Neuronal stem cell (in vitro differentiated cells): ENCODE data around the gene SLC2A4.
A peak's percentile ranks its signal among the peaks of the same experiment; 100 is the strongest.

Experiments
- DNase-seq: peaks from one replicate; pipeline ENCODE4 v3.0.0-alpha.2; 2013; ENCODE audit warnings: low spot score
- H2AFZ ChIP-seq: one replicate; pipeline ENCODE4 v1.6.1; 2013; ENCODE audit warnings: mild to moderate bottlenecking, low read length, inconsistent platforms
- H2AK5ac ChIP-seq: 2 replicates; pipeline ENCODE4 v1.6.1; 2013; ENCODE audit warnings: low read depth, mild to moderate bottlenecking, inconsistent platforms, low read length, moderate library complexity, mixed read lengths
- H2BK120ac ChIP-seq: 2 replicates; pipeline ENCODE4 v1.6.1; 2013; ENCODE audit warnings: low read depth, mild to moderate bottlenecking, inconsistent platforms, low read length, moderate library complexity, mixed read lengths
- H2BK12ac ChIP-seq: one replicate; pipeline ENCODE4 v1.6.1; 2013; ENCODE audit warnings: low read length, inconsistent platforms
- H2BK15ac ChIP-seq: 2 replicates; pipeline ENCODE4 v1.6.1; 2013; ENCODE audit warnings: mild to moderate bottlenecking, low read length, inconsistent platforms, mixed read lengths
- H2BK5ac ChIP-seq: one replicate; pipeline ENCODE4 v1.6.1; 2013; ENCODE audit warnings: inconsistent platforms, mild to moderate bottlenecking, low read length, moderate library complexity
- H3K14ac ChIP-seq: one replicate; pipeline ENCODE4 v1.6.1; 2013; ENCODE audit warnings: low read length, inconsistent platforms
- H3K18ac ChIP-seq: 2 replicates; pipeline ENCODE4 v1.6.1; 2013; ENCODE audit warnings: low read length, inconsistent platforms
- H3K23ac ChIP-seq: 2 replicates; pipeline ENCODE4 v1.6.1; 2013; ENCODE audit warnings: low read depth, mild to moderate bottlenecking, mixed read lengths, low read length, inconsistent platforms; ENCODE audit not compliant: poor library complexity
- H3K27ac ChIP-seq: replicated peaks from 3 replicates; pipeline ENCODE4 v1.5.1; 2013; ENCODE audit warnings: low read length, inconsistent platforms
- H3K27me3 ChIP-seq, 3 experiments: 2 replicates each; pipeline ENCODE4 v1.6.1; 2013; ENCODE audit warnings: low read length in 3 of 3, mild to moderate bottlenecking in 2 of 3, inconsistent platforms in 1 of 3, low read depth in 1 of 3, mixed read lengths in 1 of 3, moderate library complexity in 1 of 3; ENCODE audit not compliant: control insufficient read depth in 3 of 3, insufficient read depth in 3 of 3
- H3K36me3 ChIP-seq, 2 donors: replicated peaks in 1 of 2; 2 replicates each; pipeline ENCODE4 v1.6.1; 2013; ENCODE audit warnings: low read length in 2 of 2; ENCODE audit not compliant: control insufficient read depth in 2 of 2, insufficient read depth in 2 of 2
- H3K4ac ChIP-seq: 2 replicates; pipeline ENCODE4 v1.6.1; 2013; ENCODE audit warnings: inconsistent platforms, mild to moderate bottlenecking, low read length, moderate library complexity
- H3K4me1 ChIP-seq, 2 donors: 1 replicate in 1 of 2; 2 replicates in 1 of 2; pipeline ENCODE4 v1.6.1; 2013; ENCODE audit warnings: low read length in 2 of 2, low read depth in 1 of 2; ENCODE audit not compliant: control insufficient read depth in 2 of 2, insufficient read depth in 1 of 2
- H3K4me2 ChIP-seq: one replicate; pipeline ENCODE4 v1.6.1; 2013; ENCODE audit warnings: mild to moderate bottlenecking, low read length, inconsistent platforms; ENCODE audit not compliant: insufficient read depth, poor library complexity, severe bottlenecking
- H3K4me3 ChIP-seq, 2 donors: 2 replicates each; pipeline ENCODE4 v1.5.1; 2013; ENCODE audit warnings: low read length in 2 of 2, mild to moderate bottlenecking in 2 of 2, inconsistent platforms in 1 of 2, moderate library complexity in 1 of 2
- H3K79me1 ChIP-seq: one replicate; pipeline ENCODE4 v1.6.1; 2013; ENCODE audit warnings: low read depth, mild to moderate bottlenecking, inconsistent platforms, low read length, moderate library complexity
- H3K9ac ChIP-seq: one replicate; pipeline ENCODE4 v1.6.1; 2013; ENCODE audit warnings: mild to moderate bottlenecking, low read depth, low read length, inconsistent platforms; ENCODE audit not compliant: poor library complexity
- H3K9me3 ChIP-seq, 2 donors: replicated peaks in 1 of 2; 2 replicates each; pipeline versions ENCODE3 to v1.6.1; 2013; ENCODE audit warnings: low read length in 2 of 2, mild to moderate bottlenecking in 2 of 2, inconsistent platforms in 1 of 2, low read depth in 1 of 2, mixed read lengths in 1 of 2, moderate library complexity in 1 of 2; ENCODE audit not compliant: control insufficient read depth in 2 of 2, insufficient read depth in 1 of 2
- H4K8ac ChIP-seq: one replicate; pipeline ENCODE4 v1.6.1; 2013; ENCODE audit warnings: low read depth, mild to moderate bottlenecking, inconsistent platforms, low read length, moderate library complexity
- H4K91ac ChIP-seq: one replicate; pipeline ENCODE4 v1.6.1; 2013; ENCODE audit warnings: low read length, low read depth, mild to moderate bottlenecking, inconsistent platforms; ENCODE audit not compliant: poor library complexity
- WGBS, 2 donors: extraction: QIAGEN DNeasy Blood & Tissue Kit; methylation state at CpG; one replicate each; pipeline ENCODE4 v1.1.7; 2013; ENCODE audit warnings: missing lambda C conversion rate in 2 of 2, mixed read lengths in 1 of 2; ENCODE audit not compliant: insufficient read length in 2 of 2, insufficient replicate concordance in 1 of 2; ENCODE audit errors: extremely low coverage in 2 of 2; 5-methylcytosine and 5-hydroxymethylcytosine counted together

Gene SLC2A4

DNA sequence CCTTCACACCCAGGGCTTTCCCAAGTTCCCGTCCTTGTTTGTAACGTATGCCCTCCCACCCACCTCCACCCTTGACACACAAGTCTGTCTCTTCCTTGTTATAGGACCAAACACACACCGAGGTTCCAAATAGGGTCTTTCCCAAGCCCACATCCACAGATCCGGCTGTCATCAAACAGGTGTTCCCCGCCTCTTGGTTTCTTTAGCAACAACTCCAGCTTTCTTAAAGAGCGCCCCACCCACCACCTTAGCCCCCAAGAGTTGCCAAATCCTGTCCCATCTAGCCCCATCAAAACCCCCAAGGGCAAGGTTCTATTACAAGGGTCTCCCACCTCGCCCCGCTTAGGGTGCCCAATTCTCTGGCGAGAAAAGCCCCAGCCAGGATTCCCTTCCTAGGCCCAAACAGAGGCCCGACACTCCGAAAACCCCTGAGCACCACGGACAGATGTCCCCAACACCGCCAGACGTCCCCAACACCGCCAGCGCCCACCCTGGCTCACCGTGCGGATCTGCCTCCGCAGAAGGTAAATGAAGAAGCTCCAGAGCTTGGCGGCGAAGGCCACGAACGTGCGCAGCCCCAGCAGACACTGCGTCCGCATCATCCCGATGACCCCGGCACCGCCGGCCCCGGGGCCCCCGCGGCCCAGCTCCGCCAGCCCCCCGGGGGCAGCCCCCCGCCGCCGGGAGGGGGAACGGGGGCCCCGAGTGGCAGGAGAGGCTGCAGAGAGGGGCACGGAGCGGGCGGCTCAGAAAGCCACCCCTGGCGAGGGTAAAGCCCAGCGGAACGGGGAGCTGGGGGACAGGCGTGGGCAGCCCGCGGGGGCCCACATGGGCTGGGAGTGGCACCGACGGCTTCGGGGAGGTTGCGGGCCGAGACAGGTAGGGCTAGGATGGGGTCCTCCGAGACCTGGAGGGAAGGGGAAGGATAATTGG lies 30.6 kb upstream of the SLC2A4 start:
- DNase-seq = no peak
- Histone ChIP-seq H3K27me3 (no peaks in the 10 kb centered on the region), H4K91ac (no peak overlapping the region), H2AK5ac (no peak overlapping the region), H2BK120ac (no peak overlapping the region), H3K4me1 (peaks cover 11 to 13% of the 10 kb centered on the region in 2 donors), H3K9ac (peak overlapping the region; percentile 97), H3K79me1 (peaks cover 15% of the 10 kb centered on the region), H3K18ac (peak overlapping the region; percentile 93), H2BK15ac (no peak overlapping the region), H3K4me3 (peak overlapping the region; percentile 64 to 85), H3K14ac (no peak overlapping the region), H2BK5ac (peak overlapping the region; percentile 90), H2BK12ac (no peak overlapping the region), H3K4ac (no peak overlapping the region), H3K23ac (peak overlapping the region; percentile 37), H3K4me2 (peak overlapping the region; percentile 92), H3K27ac (peak overlapping the region; percentile 99), H2AFZ (peak overlapping the region; percentile 90), H3K9me3 (no peaks in the 10 kb centered on the region), H4K8ac (no peak overlapping the region), H3K36me3 (peaks cover 16 to 52% of the 10 kb centered on the region in 2 donors)
- WGBS, 2 donors = no CpG with 5 or more reads among the region's 55 CpGs

DNA sequence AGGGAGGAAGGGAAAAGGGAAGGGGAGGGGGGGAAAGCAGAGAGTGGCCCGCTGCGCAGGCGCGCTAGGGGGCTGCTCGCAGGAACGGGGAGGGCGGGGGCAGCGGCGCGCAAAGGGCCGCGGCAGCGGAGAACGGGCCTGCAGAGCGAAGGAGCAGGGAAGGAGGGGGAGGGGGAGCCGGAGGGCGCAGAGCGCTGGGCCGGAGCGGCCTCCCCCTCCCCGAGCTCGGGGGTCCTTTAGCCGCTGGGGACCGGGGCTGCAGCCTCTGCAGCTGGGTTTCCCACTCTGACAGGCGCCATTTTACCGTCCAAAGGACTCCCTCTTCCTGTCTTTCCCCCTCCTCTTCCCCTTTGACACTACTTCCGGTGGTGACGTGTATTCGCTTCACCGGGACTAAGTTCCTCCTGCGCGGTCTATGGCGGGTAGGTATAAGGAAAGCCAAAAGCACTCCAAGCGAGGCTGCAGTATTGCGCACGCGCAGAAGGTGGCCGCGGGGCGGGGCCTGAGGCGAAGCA lies 29.8 kb upstream of the SLC2A4 start, which contains the start of gene CTDNEP1:
CTDNEP1 (minus strand) TSS at position 74 of the 515 bp plus-strand sequence. CDS start 438 bp downstream, outside the sequence.
- Histone ChIP-seq H4K8ac (no peak within 1 kb of the TSS), H3K4me2 (peak within 1 kb of the TSS; percentile 92), H3K23ac (peak within 1 kb of the TSS; percentile 94), H3K14ac (no peak within 1 kb of the TSS), H3K36me3 (peaks cover 14 to 52% of the 10 kb centered on the region in 2 donors), H3K9me3 (no peaks in the 10 kb centered on the region), H2AFZ (peak within 1 kb of the TSS; percentile 90), H3K27ac (peak within 1 kb of the TSS; percentile 99), H3K27me3 (no peaks in the 10 kb centered on the region), H3K4ac (no peak within 1 kb of the TSS), H3K79me1 (peaks cover 17% of the 10 kb centered on the region), H3K9ac (peak within 1 kb of the TSS; percentile 97), H3K18ac (peak within 1 kb of the TSS; percentile 99), H3K4me3 (peak within 1 kb of the TSS; percentile 64 to 85), H2BK120ac (no peak within 1 kb of the TSS), H4K91ac (no peak within 1 kb of the TSS), H2AK5ac (peak within 1 kb of the TSS; percentile 4), H3K4me1 (peaks cover 11 to 13% of the 10 kb centered on the region in 2 donors), H2BK5ac (peak within 1 kb of the TSS; percentile 90), H2BK12ac (no peak within 1 kb of the TSS), H2BK15ac (peak within 1 kb of the TSS; percentile 3)
- no peak for DNase-seq
- no CpG with 5 or more reads among the region's 41 CpGs for WGBS, 2 donors

DNA sequence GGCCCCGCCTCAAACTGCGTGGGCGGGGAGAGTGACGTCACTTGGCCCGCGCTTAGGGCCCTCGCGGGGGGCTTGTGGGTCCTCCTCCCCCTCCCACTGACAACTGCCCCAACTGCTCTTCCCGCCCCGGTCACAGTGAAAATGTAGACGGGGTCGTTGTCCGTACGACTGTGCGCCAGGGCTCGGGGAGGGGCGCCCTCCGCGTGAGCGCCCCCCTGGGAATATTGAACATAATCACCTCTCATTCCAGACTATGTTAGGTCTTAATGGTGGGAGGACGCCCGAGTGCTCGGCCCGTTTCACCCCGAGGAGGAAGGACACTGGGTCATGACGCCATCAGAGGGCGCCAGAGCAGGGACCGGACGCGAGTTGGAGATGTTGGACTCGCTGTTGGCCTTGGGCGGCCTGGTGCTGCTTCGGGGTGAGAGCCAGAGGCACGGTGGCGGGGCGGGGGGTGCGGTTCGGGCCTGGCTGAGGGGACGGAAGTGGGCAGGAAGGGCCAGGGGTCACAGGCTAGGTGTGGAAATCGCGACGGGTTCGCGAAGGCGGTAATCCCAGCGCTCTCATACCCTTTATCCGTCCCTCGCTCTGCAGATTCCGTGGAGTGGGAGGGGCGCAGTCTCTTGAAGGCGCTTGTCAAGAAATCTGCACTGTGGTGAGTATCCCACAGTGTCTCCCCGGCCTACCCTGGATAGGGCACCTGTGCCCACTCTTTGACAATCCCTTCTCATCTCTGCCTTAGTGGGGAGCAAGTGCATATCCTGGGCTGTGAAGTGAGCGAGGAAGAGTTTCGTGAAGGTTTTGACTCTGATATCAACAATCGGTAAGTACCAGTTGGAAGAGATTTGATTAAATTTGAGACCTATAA lies 29.1 kb upstream of the SLC2A4 start, which contains the start of gene ELP5:
ELP5 (plus strand) TSS at position 40 of the 868 bp plus-strand sequence; CDS start at position 376, 336 bp downstream.
- H2BK15ac ChIP-seq = peak within 1 kb of the TSS; percentile 3
- DNase-seq = peak; percentile 99
- peak within 1 kb of the TSS; percentile 97 for H3K9ac ChIP-seq
- H3K14ac ChIP-seq = no peak within 1 kb of the TSS
- H3K27ac ChIP-seq = peak within 1 kb of the TSS; percentile 99
- H3K9me3 ChIP-seq = no peaks in the 10 kb centered on the region
- peaks cover 16% of the 10 kb centered on the region for H3K79me1 ChIP-seq
- H3K18ac ChIP-seq = peak within 1 kb of the TSS; percentile 99
- no peak within 1 kb of the TSS for H3K4ac ChIP-seq
- peak within 1 kb of the TSS; percentile 90 for H2AFZ ChIP-seq
- WGBS, 2 donors = no CpG with 5 or more reads among the region's 55 CpGs
- no peak within 1 kb of the TSS for H2BK120ac ChIP-seq
- H3K4me1 ChIP-seq = peaks cover 11 to 13% of the 10 kb centered on the region in 2 donors
- peak within 1 kb of the TSS; percentile 94 for H3K23ac ChIP-seq
- H3K4me2 ChIP-seq = peak within 1 kb of the TSS; percentile 92
- H3K36me3 ChIP-seq = peaks cover 13 to 51% of the 10 kb centered on the region in 2 donors
- peak within 1 kb of the TSS; percentile 4 for H2AK5ac ChIP-seq
- H3K27me3 ChIP-seq = no peaks in the 10 kb centered on the region
- peak within 1 kb of the TSS; percentile 64 to 85 for H3K4me3 ChIP-seq
- peak within 1 kb of the TSS; percentile 90 for H2BK5ac ChIP-seq
- no peak within 1 kb of the TSS for H2BK12ac ChIP-seq
- H4K8ac ChIP-seq = no peak within 1 kb of the TSS
- H4K91ac ChIP-seq = no peak within 1 kb of the TSS
